Uterus (tissue), 4 donors: ENCODE results near the gene TMED10. TPM values are rescaled to one million over a fixed set of nuclear protein-coding genes. Genes with fewer than 3 reads are reported as not detected.

Experiments used
- DNase-seq, 2 donors: peaks; one replicate each; pipeline ENCODE4 v3.0.0-alpha.2; 2019 to 2020
- H3K27ac ChIP-seq, 2 donors: fragments of 200-600 bp; sonication (generic); 1 replicate in 1 of 2; 2 replicates in 1 of 2; pipeline ENCODE4 v1.5.1; 2016 to 2018
- H3K27me3 ChIP-seq, 2 donors: fragments of 200-600 bp; sonication (generic); one replicate each; pipeline ENCODE4 v1.5.1; 2018 to 2019; ENCODE audit warnings: control low read depth in 1 of 2
- H3K36me3 ChIP-seq, 2 donors: fragments of 200-600 bp; sonication (generic); one replicate each; pipeline ENCODE4 v1.5.1; 2019; ENCODE audit warnings: control low read depth in 1 of 2
- H3K4me1 ChIP-seq, 2 donors: fragments of 200-600 bp; sonication (generic); one replicate each; pipeline ENCODE4 v1.5.1; 2018 to 2019; ENCODE audit warnings: control low read depth in 1 of 2
- H3K4me3 ChIP-seq, 2 donors: fragments of 200-600 bp; sonication (generic); 1 replicate in 1 of 2; 2 replicates in 1 of 2; pipeline ENCODE4 v1.5.1; 2018 to 2019; ENCODE audit warnings: mild to moderate bottlenecking in 1 of 2
- H3K9me3 ChIP-seq, 2 donors: fragments of 200-600 bp; sonication (generic); one replicate each; pipeline ENCODE4 v1.5.1; 2019; ENCODE audit warnings: control low read depth in 1 of 2
- POLR2A ChIP-seq, 2 donors: fragments of 450-650 bp; IDR thresholded peaks; one replicate each; pipeline ENCODE4 v1.6.1; 2016; ENCODE audit warnings: antibody characterized with exemption in 2 of 2, mild to moderate bottlenecking in 1 of 2, moderate library complexity in 1 of 2
- intact Hi-C: fragments of 100-400 bp; cut with DNase I; formaldehyde crosslinking; loops from one replicate; pipeline ENCODE4 v1.15.1; 2023; ENCODE audit warnings: low total_unique reads
- total RNA-seq, 4 donors: library from RNA; depleted of rRNA in 3 of 4; stranded (reverse); fragments of >200 nt in 3 of 4; gene quantifications; one replicate each; pipeline versions ENCODE4 v1.1.0 to v1.2.4, GENCODE V29; 2014 to 2023
- TF ChIP-seq, protein P1 (sequence below), 4 experiments: fragments of 200-600 bp in 2 of 4; fragments of 450-650 bp in 2 of 4; sonication (generic) in 2 of 4; IDR thresholded peaks; one replicate each; pipeline ENCODE4 v1.5.1; 2016 to 2019; ENCODE audit warnings: antibody characterized with exemption in 4 of 4, mild to moderate bottlenecking in 2 of 4, moderate library complexity in 1 of 4
- donor health status: DM: yes; HTN: yes; CAD: no.

The TMED10 gene
- total RNA-seq, 4 donors from 2014 or later = 206 to 389 (median 287) TPM

GRCh38 chr14:75140620-75141019, 35.8 kb downstream of the TMED10 start:
- no peak overlapping the region for H3K27ac ChIP-seq
- H3K27me3 ChIP-seq = no peaks in the 10 kb centered on the region
- peaks cover 0 to 7% of the 10 kb centered on the region in 2 donors for H3K4me1 ChIP-seq
- no peak for TF ChIP-seq POLR2A (IDR thresholded peaks at IDR 0.05)
- TF ChIP-seq, protein P1, sequence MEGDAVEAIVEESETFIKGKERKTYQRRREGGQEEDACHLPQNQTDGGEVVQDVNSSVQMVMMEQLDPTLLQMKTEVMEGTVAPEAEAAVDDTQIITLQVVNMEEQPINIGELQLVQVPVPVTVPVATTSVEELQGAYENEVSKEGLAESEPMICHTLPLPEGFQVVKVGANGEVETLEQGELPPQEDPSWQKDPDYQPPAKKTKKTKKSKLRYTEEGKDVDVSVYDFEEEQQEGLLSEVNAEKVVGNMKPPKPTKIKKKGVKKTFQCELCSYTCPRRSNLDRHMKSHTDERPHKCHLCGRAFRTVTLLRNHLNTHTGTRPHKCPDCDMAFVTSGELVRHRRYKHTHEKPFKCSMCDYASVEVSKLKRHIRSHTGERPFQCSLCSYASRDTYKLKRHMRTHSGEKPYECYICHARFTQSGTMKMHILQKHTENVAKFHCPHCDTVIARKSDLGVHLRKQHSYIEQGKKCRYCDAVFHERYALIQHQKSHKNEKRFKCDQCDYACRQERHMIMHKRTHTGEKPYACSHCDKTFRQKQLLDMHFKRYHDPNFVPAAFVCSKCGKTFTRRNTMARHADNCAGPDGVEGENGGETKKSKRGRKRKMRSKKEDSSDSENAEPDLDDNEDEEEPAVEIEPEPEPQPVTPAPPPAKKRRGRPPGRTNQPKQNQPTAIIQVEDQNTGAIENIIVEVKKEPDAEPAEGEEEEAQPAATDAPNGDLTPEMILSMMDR (IDR thresholded peaks at IDR 0.05) = no peak
- no peaks in the 10 kb centered on the region for H3K9me3 ChIP-seq
- intact Hi-C loops = no loop called here
- no peak for DNase-seq
- H3K4me3 ChIP-seq = no peak overlapping the region
- H3K36me3 ChIP-seq = no peaks in the 10 kb centered on the region

GRCh38 chr14:75139185-75139584, 37.2 kb downstream of the TMED10 start:
- TF ChIP-seq POLR2A (IDR thresholded peaks at IDR 0.05) = no peak
- DNase-seq = no peak
- Histone ChIP-seq H3K4me1 (peaks cover 0 to 7% of the 10 kb centered on the region in 2 donors), H3K27ac (no peak overlapping the region), H3K36me3 (peaks cover 0 to 2% of the 10 kb centered on the region in 2 donors), H3K27me3 (no peaks in the 10 kb centered on the region), H3K9me3 (no peaks in the 10 kb centered on the region), H3K4me3 (no peak overlapping the region)
- intact Hi-C loops = no loop called here

GRCh38 chr14:75138492-75138891, 37.9 kb downstream of the TMED10 start:
- TF ChIP-seq POLR2A (IDR thresholded peaks at IDR 0.05) = no peak
- TF ChIP-seq, protein P1 (IDR thresholded peaks at IDR 0.05) = no peak
- intact Hi-C loops = no loop called here
- Histone ChIP-seq H3K4me1 (peaks cover 0 to 7% of the 10 kb centered on the region in 2 donors), H3K27me3 (no peaks in the 10 kb centered on the region), H3K36me3 (peaks cover 0 to 2% of the 10 kb centered on the region in 2 donors), H3K4me3 (no peak overlapping the region), H3K9me3 (no peaks in the 10 kb centered on the region), H3K27ac (peak overlapping the region in 1 of 2 donors; percentile 34)
- DNase-seq = no peak

GRCh38 chr14:75134644-75135043, 41.8 kb downstream of the TMED10 start:
- Histone ChIP-seq H3K9me3 (no peaks in the 10 kb centered on the region), H3K4me1 (peaks cover 0 to 7% of the 10 kb centered on the region in 2 donors), H3K4me3 (no peak overlapping the region), H3K27me3 (no peaks in the 10 kb centered on the region), H3K36me3 (peaks cover 0 to 2% of the 10 kb centered on the region in 2 donors), H3K27ac (no peak overlapping the region)
- TF ChIP-seq, protein P1 (IDR thresholded peaks at IDR 0.05) = no peak
- no peak for TF ChIP-seq POLR2A (IDR thresholded peaks at IDR 0.05)
- intact Hi-C loops = loop anchor here (5.0 kb wide), 1 partner anchor 168 kb away; no protein-coding TSS in a partner anchor
- DNase-seq = no peak

DNA sequence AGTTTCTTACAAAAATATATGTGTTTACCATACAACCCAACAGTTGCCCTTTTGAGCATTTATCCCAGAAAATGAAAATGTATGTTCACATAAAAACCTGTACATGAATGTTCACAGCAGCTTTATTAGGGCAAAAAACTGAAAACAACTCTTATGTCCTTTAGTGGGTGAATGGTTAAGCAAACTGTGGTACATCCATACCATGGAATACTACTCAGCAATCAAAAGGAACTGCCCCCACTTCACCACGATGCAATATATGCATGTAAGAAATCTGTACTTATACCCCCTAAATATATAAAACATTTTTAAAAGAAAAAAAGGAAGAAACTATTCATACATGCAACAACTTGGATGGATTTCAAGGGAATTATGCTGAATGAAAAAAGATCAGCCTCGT, 42.8 kb downstream of the TMED10 start:
- intact Hi-C loops = loop anchor here (5.0 kb wide), 1 partner anchor 169 kb away; no protein-coding TSS in a partner anchor

More for the DNA sequence above, 42.8 kb downstream of the TMED10 start:
- TF ChIP-seq POLR2A (IDR thresholded peaks at IDR 0.05) = no peak
- TF ChIP-seq, protein P1 (IDR thresholded peaks at IDR 0.05) = no peak
- Histone ChIP-seq H3K4me3 (no peak overlapping the region), H3K9me3 (no peaks in the 10 kb centered on the region), H3K27ac (no peak overlapping the region), H3K27me3 (no peaks in the 10 kb centered on the region), H3K36me3 (peaks cover 0 to 2% of the 10 kb centered on the region in 2 donors), H3K4me1 (peaks cover 0 to 7% of the 10 kb centered on the region in 2 donors)
- DNase-seq = no peak
